Prostate gland (tissue), 2 donors: ENCODE measurements around the gene RBFOX1.

Source experiments
- CTCF ChIP-seq, 4 experiments: fragments of 200-600 bp in 2 of 4; fragments of 450-650 bp in 2 of 4; sonication (generic) in 2 of 4; IDR thresholded peaks; 1 replicate in 3 of 4; 2 replicates in 1 of 4; pipeline ENCODE4 v1.5.1; 2016 to 2019; ENCODE audit warnings: antibody characterized with exemption in 4 of 4, mild to moderate bottlenecking in 2 of 4, moderate library complexity in 2 of 4
- POLR2A ChIP-seq: fragments of 450-650 bp; IDR thresholded peaks from one replicate; pipeline ENCODE4 v1.6.1; 2016; ENCODE audit warnings: antibody characterized with exemption, mild to moderate bottlenecking

DNA sequence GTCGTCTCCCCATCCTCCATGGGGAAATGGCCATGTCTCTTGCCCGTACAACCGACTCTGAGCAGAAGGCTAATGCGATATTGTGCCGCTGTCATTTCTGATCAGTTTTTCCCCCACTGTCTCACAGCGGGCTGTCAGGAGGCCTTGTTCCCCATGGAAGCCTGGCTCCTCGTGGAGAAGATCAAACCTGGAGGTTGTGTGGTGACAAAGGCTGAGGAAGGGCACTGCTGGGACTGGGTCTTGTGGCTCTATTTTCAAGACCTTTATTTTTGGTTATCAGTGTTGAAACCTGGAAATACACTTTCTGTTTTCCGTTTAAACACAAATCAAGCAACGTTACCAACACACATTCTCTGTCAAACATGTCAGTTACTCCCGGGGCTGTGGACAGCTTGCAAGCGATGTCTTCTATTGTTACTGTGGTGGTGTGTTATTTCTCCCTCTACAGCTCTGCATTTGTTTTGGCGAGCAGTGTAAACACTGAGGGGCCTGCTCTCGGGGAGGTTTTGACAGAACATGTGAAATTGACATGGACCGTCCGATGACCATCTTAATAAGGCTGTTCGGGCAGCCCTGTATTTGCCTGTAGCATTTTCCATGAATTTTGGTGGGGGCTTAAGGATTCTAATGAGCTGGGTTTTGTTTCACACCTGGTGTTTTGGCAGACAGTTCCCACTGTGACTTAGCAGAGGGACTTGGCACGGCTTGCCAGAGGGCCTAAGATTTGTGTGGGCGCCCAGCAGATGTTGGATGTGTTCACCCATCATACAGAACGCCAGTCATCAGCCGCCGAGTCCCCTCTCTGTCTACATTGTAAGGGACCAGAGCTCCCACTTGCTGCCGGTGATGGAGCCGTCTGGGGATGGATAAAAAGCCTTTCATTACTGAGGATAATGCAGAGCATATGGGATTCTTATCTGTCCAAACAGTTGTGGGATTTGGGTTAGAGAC lies 12.5 kb downstream of the RBFOX1 start:
- no peak for TF ChIP-seq POLR2A
- no peak for TF ChIP-seq CTCF (IDR thresholded peaks at IDR 0.05)
